ENCODE results near the gene HIVEP1.

HIVEP1 gene

DNA sequence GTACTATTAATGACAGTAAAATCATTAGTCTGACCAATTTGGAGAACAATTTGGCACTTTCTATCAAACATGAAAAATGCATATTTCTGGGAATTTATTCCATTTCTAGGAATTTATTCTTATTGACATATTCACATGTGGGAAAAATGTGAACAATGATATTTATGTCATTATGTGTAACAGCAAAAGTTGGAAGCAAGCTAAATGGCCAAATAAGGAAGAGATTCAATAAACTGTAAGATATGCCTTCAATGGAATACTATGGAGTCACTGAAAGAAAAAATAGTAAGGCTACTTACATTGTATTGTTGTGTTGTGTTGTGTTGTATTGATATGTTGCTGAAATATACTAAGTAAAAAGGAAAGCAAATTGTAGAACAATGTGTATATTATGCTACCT, 177.5 kb downstream of the HIVEP1 start:
- no peak for DNase-seq (ENCODE audit: low spot score)

DNA sequence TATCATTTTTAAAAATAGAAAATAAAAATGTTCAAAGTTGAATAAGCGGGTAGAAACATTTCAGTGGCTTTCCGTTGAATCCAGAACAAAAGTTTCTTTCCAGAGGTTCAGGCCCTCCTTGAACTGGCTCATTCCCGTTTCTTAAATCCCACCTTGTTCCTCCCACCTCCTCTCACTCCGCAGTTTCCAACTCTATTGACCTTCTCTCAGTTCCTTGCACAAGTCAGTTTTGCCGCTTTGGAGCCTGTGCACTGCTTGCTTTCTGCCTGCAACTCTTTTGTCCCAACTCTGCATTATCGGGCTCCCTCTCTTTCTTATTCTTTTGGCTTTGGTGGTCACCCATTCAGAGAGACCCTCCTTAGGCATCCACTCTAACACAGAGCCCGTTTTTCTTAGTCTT, 178.1 kb downstream of the HIVEP1 start:
- DNase-seq (ENCODE audit: low spot score) = no peak

DNA sequence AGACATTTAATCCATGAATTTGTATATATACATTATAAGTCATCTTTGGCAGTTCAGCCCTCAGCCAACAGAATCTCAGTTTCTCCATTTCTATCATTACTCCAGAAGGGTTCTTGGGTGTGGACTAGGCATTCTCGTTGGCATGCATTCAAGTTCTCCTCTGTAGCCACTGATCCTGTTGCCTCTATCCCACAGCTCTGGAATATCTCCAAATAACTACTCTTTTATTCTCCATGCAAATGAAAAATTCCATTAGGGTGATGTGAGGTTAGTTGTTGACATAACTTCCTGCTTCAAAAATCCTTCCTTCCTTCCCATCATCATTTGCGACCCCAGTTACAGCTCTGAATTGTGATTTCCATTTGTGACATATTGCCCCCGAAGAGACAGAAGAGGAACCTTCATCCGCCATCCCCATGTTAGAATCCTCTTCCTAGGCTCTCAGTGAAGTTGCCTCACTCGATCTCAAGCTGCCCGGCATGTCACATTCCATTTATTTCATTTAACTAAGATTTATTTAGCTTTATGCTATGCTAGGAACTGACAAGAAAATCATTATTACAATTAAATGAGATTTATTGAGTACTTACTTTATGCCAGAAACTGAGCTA, 184.3 kb downstream of the HIVEP1 start:
- no peak for DNase-seq (ENCODE audit: low spot score)

DNA sequence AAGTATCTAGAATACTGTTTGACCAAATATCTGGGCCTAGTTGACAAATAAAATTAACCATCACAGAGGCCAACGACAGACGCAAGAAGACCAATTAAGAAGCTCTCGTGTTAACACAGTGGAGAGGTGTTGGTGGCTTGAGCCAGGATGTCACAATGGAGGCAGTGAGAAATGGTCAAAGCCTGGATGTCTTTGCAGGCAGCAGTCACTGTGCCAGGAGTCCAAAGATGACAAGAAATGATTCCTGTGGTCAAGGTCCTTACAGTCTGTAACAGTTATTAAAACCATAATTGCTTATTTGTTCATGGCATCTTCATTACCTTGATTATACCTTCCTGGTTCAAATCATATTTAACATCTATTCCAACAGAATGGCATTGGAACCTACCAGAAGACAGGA, 186.7 kb downstream of the HIVEP1 start:
- no peak for DNase-seq (ENCODE audit: low spot score)

DNA sequence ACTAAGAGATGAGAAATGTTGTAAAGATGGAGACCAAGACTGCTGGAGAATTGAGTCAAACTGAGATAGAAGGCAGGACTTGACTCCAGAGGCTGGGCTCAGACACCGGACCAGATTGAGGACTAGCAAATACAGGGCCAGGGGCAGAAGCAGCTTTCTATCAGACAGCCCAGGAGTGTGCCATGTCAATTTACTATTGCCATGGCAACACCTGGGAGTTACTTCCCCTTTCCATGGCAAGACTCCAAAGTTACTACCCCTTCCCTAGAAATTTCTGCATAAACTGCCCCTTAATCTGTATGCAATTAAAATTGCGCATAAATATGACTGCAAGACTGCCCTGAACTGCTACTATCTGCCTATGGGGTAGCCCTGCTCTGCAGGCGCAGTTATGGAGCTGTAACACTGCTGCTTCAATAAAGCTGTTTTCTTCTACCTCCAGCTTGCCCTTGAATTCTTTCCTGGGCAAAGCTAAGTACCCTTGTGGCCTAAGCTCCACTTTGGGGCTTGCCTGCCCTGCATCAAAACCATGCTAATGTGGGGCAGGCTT, 188.0 kb downstream of the HIVEP1 start:
- DNase-seq (ENCODE audit: low spot score) = no peak

DNA sequence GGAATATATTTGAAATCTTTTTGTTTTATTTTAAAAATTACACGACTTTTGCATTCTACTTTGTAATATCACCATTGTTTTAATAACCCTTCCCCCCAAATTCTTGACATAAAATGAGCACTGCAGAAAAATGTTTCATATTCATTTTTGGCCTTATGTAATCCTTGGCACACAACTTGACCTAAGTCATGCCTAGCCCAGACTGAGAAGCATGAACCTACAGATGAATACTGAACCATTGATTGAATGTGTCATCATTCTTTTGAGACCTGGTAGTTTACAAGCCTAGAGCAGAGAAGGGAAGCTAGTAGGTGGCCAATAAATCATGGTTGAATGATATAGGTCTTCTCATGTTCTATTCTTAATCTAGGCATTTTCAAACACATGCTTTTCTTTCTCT, 188.6 kb downstream of the HIVEP1 start:
- DNase-seq (ENCODE audit: low spot score) = no peak

DNA sequence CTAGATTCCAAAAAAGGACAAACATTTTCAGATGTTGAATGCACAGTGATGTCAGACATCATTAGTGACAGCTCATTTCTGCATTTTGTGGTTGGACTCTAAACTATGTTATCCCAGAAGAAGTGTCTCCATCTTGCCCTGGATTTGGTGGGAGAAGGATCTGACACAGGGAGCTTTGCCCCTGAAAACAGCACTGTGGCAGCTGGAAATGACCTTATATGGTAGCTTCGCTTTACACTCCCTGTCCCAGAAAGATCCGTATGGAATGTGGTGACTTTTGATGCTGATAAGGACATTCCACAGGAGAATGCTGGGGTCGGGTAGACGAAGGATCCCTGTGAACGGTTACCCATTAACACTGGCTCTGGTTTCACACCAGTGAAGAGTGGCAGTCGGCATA, 190.9 kb downstream of the HIVEP1 start:
- no peak for DNase-seq (ENCODE audit: low spot score)

DNA sequence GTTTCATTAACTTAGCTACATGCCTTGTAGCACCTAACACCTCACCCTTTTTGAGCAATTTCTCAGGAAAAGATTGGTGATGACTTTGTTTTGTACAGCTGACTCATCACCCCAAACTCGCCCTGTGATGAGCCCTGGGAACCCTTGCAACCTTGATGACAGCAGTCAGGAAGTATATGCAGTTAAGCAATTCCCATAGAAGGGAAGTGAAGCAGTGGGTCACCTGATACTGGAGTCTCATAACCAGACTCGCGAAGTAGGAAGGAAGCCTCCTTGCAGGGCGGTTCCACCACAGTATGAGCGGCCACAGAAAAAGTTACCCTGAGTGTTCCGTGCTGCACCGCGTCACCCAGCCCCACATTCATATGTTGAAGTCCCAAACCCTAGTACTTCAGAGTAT, 196.1 kb downstream of the HIVEP1 start:
- DNase-seq (ENCODE audit: low spot score) = peak; percentile 5

DNA sequence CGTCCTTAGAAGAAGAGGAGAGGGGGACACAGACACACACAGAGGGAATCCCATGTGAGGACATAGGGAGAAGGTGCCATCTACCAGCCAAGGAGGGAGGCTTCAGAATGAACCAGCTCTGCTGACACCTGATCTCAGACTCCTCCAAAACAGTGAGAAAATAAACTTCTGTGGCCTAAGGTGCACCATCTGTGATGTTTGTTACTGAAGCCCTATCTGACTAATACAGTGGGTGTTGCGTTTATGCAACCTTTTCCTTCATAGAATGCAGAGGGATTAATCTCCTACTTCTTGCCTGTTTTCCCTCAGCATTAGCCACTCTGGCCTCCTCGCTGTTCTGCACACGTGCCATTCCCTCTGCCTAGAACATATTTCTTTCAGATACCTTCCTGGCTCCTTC, 196.6 kb downstream of the HIVEP1 start:
- no peak for DNase-seq (ENCODE audit: low spot score)
